K562 (cell line): ENCODE data around the gene SLC25A21. TPM values are rescaled to one million over a fixed set of nuclear protein-coding genes. Genes with fewer than 3 reads are reported as not detected.

ENCODE experiments used
- ATAC-seq: fragments of 200-7000 bp; cut with Tn5 transposase; 3 replicates; pipeline ENCODE4 v1.9.1; 2020; ENCODE audit warnings: moderate library complexity
- BruUV-seq: library from RNA; stranded (reverse); fragments of 400-500 nt; replicated peaks from 2 replicates; lab custom pipeline; 2021; lab: Mats Ljungman, UMichigan
- CTCF ChIA-PET: fragments of 300-600 bp; formaldehyde crosslinking; extraction: SDS; loops from one replicate; lab custom pipeline; 2021; ENCODE audit warnings: low intra/inter-chr PET ratio; lab: Yijun Ruan, JAX
- POLR2A ChIA-PET: fragments of 300-600, 350-650 bp; sonication (Branson Sonifier 250); formaldehyde crosslinking; extraction: SDS; loops from one replicate; lab custom pipeline; 2021; ENCODE audit warnings: antibody characterized with exemption, inconsistent platforms; lab: Yijun Ruan, JAX
- DNase-seq, 4 experiments: peaks; one replicate each; pipeline versions ENCODE4 v3.0.0 to v3.0.0-alpha.2; 2011 to 2018; ENCODE audit warnings: low spot score in 3 of 4, mixed read lengths in 3 of 4; ENCODE audit errors: extremely low read depth in 1 of 4
- FAIRE-seq: peaks from 2 replicates; lab custom pipeline; 2011; peaks lifted over from hg19 to GRCh38; lab: Jason Lieb, UNC
- H2AFZ ChIP-seq: 2 replicates; pipeline ENCODE4 v1.6.0; 2011; ENCODE audit warnings: low read depth, low read length, control low read depth, inconsistent platforms
- H3K27ac ChIP-seq: fragments of 200-600 bp; 3 replicates; pipeline ENCODE4 v1.8.0; 2011; ENCODE audit warnings: low read depth, mild to moderate bottlenecking, control low read depth, inconsistent platforms, low read length, moderate library complexity, mixed read lengths; ENCODE audit errors: extremely low read depth
- H3K27me3 ChIP-seq, 2 experiments: fragments of 300-600 bp in 1 of 2; 2 replicates in 1 of 2; 3 replicates in 1 of 2; pipeline versions ENCODE4 v1.6.0 to v1.8.0; 2011; ENCODE audit warnings: inconsistent platforms in 2 of 2, low read length in 2 of 2, mild to moderate bottlenecking in 1 of 2, mixed read lengths in 1 of 2, moderate library complexity in 1 of 2; ENCODE audit not compliant: control insufficient read depth in 2 of 2, insufficient read depth in 2 of 2
- H3K36me3 ChIP-seq: fragments of 300-600 bp; 3 replicates; pipeline ENCODE4 v1.8.0; 2011; ENCODE audit warnings: mild to moderate bottlenecking, low read length, inconsistent platforms; ENCODE audit not compliant: control insufficient read depth, insufficient read depth
- H3K4me1 ChIP-seq, 2 experiments: fragments of 200-600 bp in 1 of 2; replicated peaks in 1 of 2; 2 replicates in 1 of 2; 3 replicates in 1 of 2; pipeline versions ENCODE4 v1.5.1 to v1.8.0; 2011; ENCODE audit warnings: inconsistent platforms in 2 of 2, low read length in 2 of 2, mild to moderate bottlenecking in 1 of 2, mixed read lengths in 1 of 2, moderate library complexity in 1 of 2; ENCODE audit not compliant: control insufficient read depth in 2 of 2, insufficient read depth in 2 of 2
- H3K4me2 ChIP-seq: 2 replicates; pipeline ENCODE4 v1.6.1; 2011; ENCODE audit warnings: low read length, control low read depth, inconsistent platforms, mixed read lengths; ENCODE audit not compliant: insufficient read depth
- H3K4me3 ChIP-seq: fragments of 200-600 bp; sonication (generic), shearing (Covaris generic); 2 replicates; pipeline ENCODE4 v1.5.1; 2016; ENCODE audit warnings: control low read depth, inconsistent platforms
- H3K79me2 ChIP-seq: fragments of 200-600 bp; 3 replicates; pipeline ENCODE4 v1.8.0; 2011; ENCODE audit warnings: low read length, inconsistent platforms; ENCODE audit not compliant: control insufficient read depth, insufficient read depth
- H3K9ac ChIP-seq, 2 experiments: 2 replicates each; pipeline versions ENCODE4 v1.6.0 to v1.6.1; 2011; ENCODE audit warnings: low read depth in 2 of 2, low read length in 2 of 2, control low read depth in 1 of 2, inconsistent platforms in 1 of 2, mild to moderate bottlenecking in 1 of 2, mixed read lengths in 1 of 2; ENCODE audit not compliant: insufficient read depth in 1 of 2
- H3K9me1 ChIP-seq: one replicate; pipeline ENCODE4 v1.6.0; 2011; ENCODE audit warnings: inconsistent platforms, mild to moderate bottlenecking, low read length, moderate library complexity; ENCODE audit not compliant: control insufficient read depth, insufficient read depth
- H3K9me3 ChIP-seq: replicated peaks from 2 replicates; pipeline ENCODE4 v1.5.1; 2011; ENCODE audit warnings: low read depth, low read length, inconsistent platforms; ENCODE audit not compliant: control insufficient read depth, insufficient read depth
- H4K20me1 ChIP-seq: replicated peaks from 2 replicates; pipeline ENCODE4 v1.6.1; 2011; ENCODE audit warnings: low read length, inconsistent platforms, mixed read lengths; ENCODE audit not compliant: control insufficient read depth, insufficient read depth
- ZNF407 ChIP-seq: fragments of 450-650 bp; IDR thresholded peaks from 2 replicates; pipeline ENCODE4 v1.6.1; 2016; ENCODE audit warnings: low read depth
- WGBS: fragments of 100-300 bp; shearing (Covaris generic); methylation state at CpG from one replicate; pipeline ENCODE4 v1.1.6; 2016; ENCODE audit warnings: low coverage, mixed read lengths; ENCODE audit not compliant: insufficient coverage; ENCODE audit errors: missing lambda C conversion rate; 5-methylcytosine and 5-hydroxymethylcytosine counted together
- in situ Hi-C: fragments of 300-500 bp; cut with MboI; formaldehyde crosslinking; loops from 4 replicates; pipeline ENCODE4 v1.15.0; 2018; ENCODE audit warnings: inconsistent platforms, mixed read lengths
- intact Hi-C: fragments of 100-400 bp; cut with micrococcal nuclease; formaldehyde crosslinking; loops from 2 replicates; pipeline ENCODE4 v1.14.2; 2022
- polyA plus RNA-seq, 8 experiments: library from polyadenylated mRNA; depleted of rRNA in 4 of 8; stranded (reverse) in 5 of 8; unstranded in 3 of 8; fragments of >200 nt; fragmentation: Nextera tagmentation in 2 of 8; fragmentation: Illumina TruSeq in 1 of 8; extraction: Ambion mirVana in 2 of 8; extraction: Trizol in 1 of 8; gene quantifications; 2 replicates each; pipeline versions ENCODE4 v1.2.1 to v1.2.3, GENCODE V29; 2011 to 2014; ENCODE audit warnings: inconsistent platforms in 1 of 8, missing spikeins in 1 of 8
- total RNA-seq, 7 experiments: library from RNA; depleted of rRNA in 6 of 7; stranded (reverse); fragments of >200 nt in 6 of 7; fragmentation: Illumina TruSeq in 2 of 7; extraction: Trizol in 2 of 7; gene quantifications; 2 replicates each; pipeline versions ENCODE4 v1.2.1 to v1.2.3, GENCODE V29; 2011 to 2021; ENCODE audit warnings: low replicate concordance in 1 of 7

SLC25A21 gene
- total and polyA plus RNA-seq, 9 of the 15 experiments (the other 6 are each of a cell fraction or from before 2014, with no cell fraction given), result 15.2 to 46.7 (median 28.7) TPM

GRCh38 chr14:36653962-36654793, 518.2 kb downstream of the SLC25A21 start:
- Histone ChIP-seq H3K36me3 (no peaks in the 10 kb centered on the region), H3K27me3 (no peaks in the 10 kb centered on the region; a peak in 2 of 5 replicates)
- 34% methylated on average over 27 of the region's 31 CpGs for WGBS

More at GRCh38 chr14:36653962-36654793, 518.2 kb downstream of the SLC25A21 start:
- no TSS peak for BruUV-seq
- H3K4me2 ChIP-seq, result no peak overlapping the region
- DNase-seq, result no peak
- no peak overlapping the region for H3K9ac ChIP-seq
- H3K4me3 ChIP-seq, result no peak overlapping the region
- TF ChIP-seq ZNF407, result no peak
- H3K9me1 ChIP-seq, result no peaks in the 10 kb centered on the region
- H3K27ac ChIP-seq, result no peak overlapping the region
- intact Hi-C loops (no loop called here), in situ Hi-C loops (no loop called here)
- peaks cover 0 to 5% of the 10 kb centered on the region in 2 experiments; a peak in 2 of 5 replicates for H3K4me1 ChIP-seq
- H3K79me2 ChIP-seq, result no peaks in the 10 kb centered on the region
- FAIRE-seq, result no peak
- no peak for ATAC-seq
- POLR2A ChIA-PET, result no interaction called here
- no peaks in the 10 kb centered on the region; the same call in 1 of the 2 replicates for H3K9me3 ChIP-seq
- no peaks in the 10 kb centered on the region for H4K20me1 ChIP-seq
- CTCF ChIA-PET, result no interaction called here
- H2AFZ ChIP-seq, result no peak overlapping the region
